Frontal cortex (tissue), 4 donors: ENCODE results near the gene CWC15. TPM values are rescaled to one million over a fixed set of nuclear protein-coding genes. Genes with fewer than 3 reads are reported as not detected.
A peak's percentile ranks its signal among the peaks of the same experiment; 100 is the strongest.
"Not testable (repeated sequence)": the region's sequence is repeated elsewhere in the genome, so short reads cannot be mapped to it uniquely, and the experiment has no call there.

Source experiments
- DNase-seq, 2 donors: peaks; one replicate each; pipeline ENCODE4 v3.0.0; 2012; ENCODE audit warnings: low spot score in 2 of 2
- FAIRE-seq: peaks from 2 replicates; lab custom pipeline; 2012; peaks lifted over from hg19 to GRCh38; lab: Jason Lieb, UNC
- total RNA-seq: library from RNA; depleted of rRNA; stranded (reverse); fragments of >200 nt; gene quantifications from one replicate; pipeline ENCODE4 v1.2.3, GENCODE V29; 2014
- donor health status: control.
- donor health status: control.
- donor health status: control.

CWC15 gene
- total RNA-seq, result 53.8 TPM

DNA sequence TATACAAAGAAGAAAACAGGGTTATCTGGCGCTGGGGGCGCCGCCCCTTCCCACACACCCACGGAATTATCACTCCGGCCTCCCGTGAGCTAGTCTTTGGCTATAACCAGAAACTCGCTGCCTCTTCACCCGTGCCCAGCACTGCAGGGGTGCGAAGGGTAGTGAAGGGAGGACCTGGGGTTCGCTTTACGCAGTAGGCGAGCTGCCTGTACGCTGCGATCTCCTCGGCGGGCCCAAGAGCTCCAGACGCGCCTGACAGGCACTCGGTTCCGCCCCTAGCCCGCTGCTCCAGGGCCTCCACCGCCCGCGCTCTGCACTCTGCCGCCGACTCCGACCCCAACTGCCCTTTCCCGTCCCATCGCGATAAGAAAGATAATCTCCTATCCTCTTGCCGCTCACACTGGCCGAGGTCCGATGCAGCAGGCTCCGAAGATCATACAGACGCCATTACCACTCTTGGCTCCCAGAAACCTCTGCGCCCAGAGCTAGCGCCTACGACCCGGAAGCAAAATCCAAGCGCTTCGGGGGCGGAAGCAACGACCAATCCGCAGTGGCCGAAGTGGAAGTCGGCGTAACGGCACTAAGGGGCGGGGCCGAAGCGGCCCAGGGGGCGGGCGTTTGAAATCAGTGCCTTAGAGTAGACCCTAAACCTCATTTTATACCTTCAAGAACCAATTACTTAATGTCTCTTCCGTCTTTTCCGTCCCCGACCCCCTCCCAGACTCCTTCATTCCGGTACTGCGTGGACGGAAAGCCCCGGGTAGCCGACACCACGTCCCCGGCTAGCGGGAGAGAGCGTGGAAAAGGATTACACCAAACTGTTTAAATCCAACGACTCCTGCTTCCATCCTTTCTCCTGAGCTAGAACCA, at the start of gene CWC15, which contains the start of gene KDM4D:
CWC15 (minus strand) TSS at position 458 of the 870 bp plus-strand sequence. CDS start 1,371 bp downstream, outside the sequence.
KDM4D (plus strand) TSS at position 611 of the 870 bp plus-strand sequence. CDS start 23,664 bp downstream, outside the sequence.
- DNase-seq (peak; percentile 85 to 91), FAIRE-seq (peak; percentile 19)

DNA sequence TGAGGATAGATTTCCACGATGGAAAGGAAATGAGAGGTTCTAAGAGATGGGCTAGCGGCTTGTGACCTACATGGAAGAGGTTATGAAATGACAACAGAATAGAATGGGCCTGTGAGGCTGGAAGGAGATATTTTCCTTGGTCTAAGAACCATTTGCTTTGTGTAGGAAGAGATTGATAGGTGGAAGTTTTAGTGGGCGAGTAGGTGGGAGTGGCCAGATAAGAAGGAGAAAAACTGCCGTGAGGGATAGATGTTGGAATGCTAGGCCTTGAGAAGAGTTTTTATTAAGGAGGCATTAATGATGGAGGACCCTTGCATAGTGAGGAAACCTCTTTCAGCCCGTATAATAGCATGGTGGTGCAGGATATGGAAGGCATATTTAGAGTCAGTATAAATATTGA, 48.1 kb upstream of the CWC15 start:
- not testable (repeated sequence) for DNase-seq, FAIRE-seq

DNA sequence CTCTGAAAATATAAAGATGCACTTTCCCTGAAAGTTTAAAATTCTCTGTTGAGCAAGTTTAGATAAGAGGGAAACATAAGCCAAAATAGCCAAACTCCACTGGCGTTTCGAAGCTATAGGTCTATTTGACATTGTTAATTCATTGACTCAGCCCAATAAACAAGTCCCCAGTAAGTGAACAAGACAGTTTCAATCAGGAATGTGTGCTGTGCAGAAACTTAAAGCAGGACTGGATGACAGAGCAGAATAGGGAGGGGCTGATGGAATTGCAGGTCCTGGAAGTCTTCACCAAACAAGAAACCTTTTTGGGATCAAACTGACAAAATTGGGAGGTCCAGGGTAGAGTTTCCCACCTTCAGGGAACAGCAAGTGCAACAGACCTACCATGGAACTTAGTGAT, 42.8 kb upstream of the CWC15 start:
- no peak for FAIRE-seq
- no peak for DNase-seq

DNA sequence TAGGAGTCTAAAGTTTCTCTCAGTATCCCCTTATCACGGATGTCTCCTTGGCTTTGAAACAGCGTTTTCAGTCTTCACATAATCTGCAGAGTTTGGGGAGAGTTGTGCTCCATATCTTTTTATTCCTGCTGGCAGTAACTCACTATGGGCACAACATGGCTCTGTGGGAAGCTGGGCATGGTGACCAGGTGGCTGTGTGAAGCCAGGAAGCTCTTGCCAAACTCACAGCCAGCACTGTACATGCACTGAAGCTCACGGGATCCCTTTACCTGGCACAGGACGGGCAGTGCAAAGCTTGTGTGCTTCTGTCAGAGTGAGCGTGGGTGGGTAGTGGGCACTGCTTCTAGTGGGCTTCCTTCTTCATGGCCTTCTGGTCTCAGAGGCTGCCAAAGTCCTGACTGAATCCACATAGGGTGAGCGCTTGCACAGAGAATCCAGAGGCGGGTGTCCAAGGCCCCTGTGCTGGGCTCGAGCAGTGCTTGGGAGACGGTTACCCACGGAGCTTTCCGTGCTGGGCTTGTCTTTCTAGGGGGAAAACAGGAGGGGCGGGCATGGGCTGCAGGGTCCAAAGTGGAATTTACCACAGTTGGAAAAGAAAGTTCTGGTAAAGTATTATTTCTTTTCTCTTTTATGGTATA, 40.9 kb upstream of the CWC15 start:
- DNase-seq (no peak), FAIRE-seq (no peak)

DNA sequence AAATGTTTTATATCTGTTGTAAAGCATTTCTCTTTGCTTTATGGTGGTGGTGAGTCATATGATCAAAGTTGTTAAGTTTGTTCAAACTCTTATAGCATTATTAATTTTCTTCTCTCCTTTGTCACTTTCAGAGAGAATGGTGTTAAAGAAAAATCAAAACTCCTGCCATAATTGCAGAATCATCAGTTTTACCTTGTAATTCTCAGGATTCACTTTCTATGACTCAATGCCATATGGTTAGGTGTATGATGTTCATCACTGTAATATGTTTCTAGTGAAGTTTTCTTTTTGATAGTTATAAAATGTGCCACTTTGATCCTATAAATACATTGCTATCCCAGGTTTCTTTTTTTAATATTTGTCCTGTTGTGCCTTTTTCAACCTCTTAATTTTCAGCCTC, 38.0 kb upstream of the CWC15 start:
- DNase-seq (no peak), FAIRE-seq (no peak)

DNA sequence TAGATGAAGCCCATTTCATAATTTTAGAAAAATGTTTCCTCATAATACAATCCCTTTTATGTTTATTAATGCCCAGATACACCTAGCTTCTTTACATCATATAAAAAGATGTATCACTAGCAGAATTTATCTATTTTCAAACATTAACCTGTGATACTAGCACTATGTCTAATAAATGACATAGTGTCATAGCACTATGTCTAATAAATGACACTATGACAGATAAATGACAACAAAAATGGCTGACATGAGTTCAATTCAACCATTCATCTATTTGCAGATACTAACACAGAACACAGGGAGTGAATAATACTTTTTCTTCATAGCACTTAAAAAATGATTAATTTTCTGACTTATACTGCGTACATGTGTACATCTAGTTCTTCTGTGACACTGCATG, 32.3 kb upstream of the CWC15 start:
- FAIRE-seq (no peak), DNase-seq (no peak)

DNA sequence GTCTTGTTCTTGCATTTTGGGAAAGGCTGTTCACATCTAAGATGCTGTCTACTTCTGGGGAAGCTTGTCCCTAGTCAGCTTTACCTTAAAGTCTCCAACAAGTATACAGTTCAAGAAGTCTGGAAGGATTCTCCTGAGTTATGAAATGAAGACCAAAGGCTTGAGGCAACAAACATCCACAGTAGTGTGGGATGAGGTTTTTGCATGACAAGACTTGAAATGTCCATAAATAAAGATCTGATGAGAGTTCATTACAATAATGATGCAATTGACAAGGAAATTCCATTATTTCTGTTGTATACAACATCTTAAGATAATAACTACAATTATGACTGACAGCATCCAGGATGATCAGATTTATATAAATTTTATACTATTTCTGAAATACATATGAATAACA, 30.4 kb upstream of the CWC15 start:
- FAIRE-seq (no peak), DNase-seq (no peak)

- FAIRE-seq, result no peak
- DNase-seq, result no peak
These were observed 24.9 kb upstream of the CWC15 start for GRCh38 chr11:94998285-94998684.

DNA sequence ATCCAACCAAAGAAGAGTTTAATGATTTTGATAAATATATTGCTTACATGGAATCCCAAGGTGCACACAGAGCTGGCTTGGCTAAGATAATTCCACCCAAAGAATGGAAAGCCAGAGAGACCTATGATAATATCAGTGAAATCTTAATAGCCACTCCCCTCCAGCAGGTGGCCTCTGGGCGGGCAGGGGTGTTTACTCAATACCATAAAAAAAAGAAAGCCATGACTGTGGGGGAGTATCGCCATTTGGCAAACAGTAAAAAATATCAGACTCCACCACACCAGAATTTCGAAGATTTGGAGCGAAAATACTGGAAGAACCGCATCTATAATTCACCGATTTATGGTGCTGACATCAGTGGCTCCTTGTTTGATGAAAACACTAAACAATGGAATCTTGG, 24.1 kb upstream of the CWC15 start:
- no peak for DNase-seq
- no peak for FAIRE-seq

- FAIRE-seq (no peak), DNase-seq (no peak)
These were observed 20.1 kb upstream of the CWC15 start for GRCh38 chr11:94993400-94993943.

DNA sequence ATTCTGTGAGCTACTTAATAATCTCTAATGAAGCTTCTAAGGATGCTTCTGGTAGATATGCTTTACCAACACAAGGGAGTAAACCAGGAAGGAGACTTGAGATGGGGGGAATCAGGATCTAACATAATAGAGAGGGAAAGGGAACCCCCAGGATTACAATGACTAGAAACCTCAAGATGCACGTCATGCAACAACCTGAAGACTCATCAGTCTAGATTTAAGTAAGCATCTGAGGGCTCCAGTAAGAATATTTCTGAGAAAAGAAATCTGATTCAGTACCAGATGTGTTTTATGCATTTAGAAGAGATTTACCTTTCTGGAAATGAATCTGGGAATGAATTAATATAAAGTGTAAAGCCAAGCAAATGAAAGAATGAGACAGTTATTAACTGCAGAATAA, 15.4 kb upstream of the CWC15 start:
- no peak for FAIRE-seq
- DNase-seq, result no peak

DNA sequence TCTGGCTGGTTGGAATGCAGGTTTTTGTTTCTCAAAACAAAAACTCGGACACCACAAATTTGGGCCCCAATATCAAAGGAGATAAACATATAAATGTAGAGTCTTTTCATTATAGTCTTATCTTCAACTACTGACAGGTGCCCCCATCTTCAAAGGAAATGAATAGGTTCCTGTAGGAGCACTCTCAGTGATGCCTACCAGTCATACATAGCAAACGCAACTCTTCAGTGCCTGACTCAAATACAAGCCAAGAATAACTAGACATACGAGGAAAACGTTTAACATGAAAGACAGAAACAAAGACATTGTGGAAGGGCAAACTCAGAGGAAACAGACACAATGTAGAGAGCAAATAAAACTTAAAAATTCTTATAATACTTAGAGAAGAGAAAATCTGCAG, 14.0 kb upstream of the CWC15 start:
- DNase-seq (no peak), FAIRE-seq (no peak)

GRCh38 chr11:94975599-94975998, 2.2 kb upstream of the CWC15 start:
- FAIRE-seq, result no peak
- DNase-seq, result no peak

DNA sequence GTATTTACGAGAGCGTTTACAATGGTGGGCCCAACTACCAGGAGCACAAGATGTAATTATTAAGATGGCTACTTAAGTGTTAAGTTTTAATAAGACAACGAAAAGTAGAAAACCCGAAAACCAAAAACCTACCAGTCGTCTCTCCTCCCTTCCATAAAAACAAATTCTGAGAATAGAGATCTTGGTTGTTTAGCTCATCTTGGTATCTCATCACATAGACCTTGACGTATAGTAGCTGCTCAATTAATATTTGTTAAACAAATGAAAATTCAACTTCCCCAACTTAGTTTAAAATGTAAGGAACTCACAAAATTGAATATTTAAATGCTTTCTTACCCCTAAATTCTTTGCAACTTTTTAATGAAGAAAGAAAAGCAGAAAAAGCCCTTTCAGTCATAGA, 822 bp upstream of the CWC15 start:
- no peak for FAIRE-seq

DNA sequence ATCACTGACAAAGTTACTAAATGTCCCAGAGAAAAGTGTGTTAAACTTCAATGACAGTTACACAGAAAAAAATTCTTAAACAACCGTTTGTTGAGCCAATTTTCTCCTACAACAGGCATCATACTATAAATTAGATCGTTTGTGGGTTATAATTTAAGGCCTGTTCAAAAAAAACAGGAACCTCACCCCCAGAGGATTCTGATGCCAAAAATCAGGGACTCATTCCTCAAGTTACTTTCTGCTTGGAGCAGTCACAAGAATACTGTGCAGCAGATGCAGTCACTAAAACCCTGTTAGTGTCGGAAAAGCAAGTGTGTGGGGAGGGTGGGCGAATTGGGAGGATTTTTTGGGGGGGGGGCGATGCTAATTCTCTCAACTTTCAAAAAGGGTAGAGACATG, 657 bp downstream of the CWC15 start:
- no peak for FAIRE-seq

More for the DNA sequence above, 822 bp upstream of the CWC15 start:
- no peak for DNase-seq

DNA sequence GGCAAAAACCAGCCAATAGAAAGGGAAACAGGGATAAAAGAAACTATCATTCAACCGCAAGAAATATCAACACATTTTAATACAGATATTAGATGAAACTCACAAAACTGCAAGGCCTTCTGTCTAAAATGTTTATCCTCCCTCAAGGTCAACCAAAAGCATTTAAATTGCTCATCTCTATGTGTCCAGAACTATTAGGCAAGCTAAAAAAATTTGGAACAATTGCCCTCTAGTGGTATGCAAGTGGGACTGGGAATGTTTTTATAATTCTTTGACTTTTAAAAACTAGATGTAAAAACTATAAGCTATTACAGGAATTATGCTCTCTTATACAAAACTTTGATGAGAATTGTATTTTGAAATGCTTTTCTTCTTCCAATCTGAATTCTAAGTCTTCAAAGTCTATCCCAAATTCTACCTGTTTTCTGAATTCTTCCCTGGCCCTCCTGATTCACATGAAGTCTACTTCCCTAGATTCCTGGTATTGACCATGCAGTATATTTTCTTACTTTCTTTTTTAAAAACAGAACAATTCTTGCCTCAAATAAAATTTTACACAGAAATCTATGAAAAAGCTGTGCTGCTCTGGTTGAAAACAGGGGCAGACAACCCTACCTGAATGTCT, 4.9 kb downstream of the CWC15 start:
- DNase-seq, result peak in 1 of 2 donors; percentile 14
- FAIRE-seq, result no peak

More for the DNA sequence above, 657 bp downstream of the CWC15 start:
- DNase-seq, result no peak

DNA sequence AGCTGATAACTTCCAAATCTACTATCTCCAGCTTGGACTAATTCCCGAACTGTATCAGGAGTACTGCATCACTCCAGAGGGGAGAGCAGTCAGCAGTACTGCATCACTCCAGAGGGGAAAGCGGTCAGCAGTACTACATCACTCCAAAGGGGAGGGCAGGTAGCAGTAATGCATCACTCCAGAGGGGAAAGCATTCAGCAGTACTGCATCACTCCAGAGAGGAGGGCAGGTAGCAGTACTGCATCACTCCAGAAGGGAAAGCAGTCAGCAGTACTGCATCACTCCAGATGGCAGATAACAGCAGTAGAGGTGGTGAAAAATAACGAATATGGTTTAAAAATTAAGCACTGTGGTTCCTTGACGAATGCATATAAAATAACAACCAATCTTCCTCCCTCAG, 8.4 kb downstream of the CWC15 start:
- DNase-seq (no peak), FAIRE-seq (no peak)

- FAIRE-seq, result no peak
- DNase-seq, result no peak
These were observed 12.1 kb downstream of the CWC15 start for GRCh38 chr11:94961255-94961654.

GRCh38 chr11:94960488-94960887, 12.9 kb downstream of the CWC15 start:
- DNase-seq, result no peak
- FAIRE-seq, result no peak

DNA sequence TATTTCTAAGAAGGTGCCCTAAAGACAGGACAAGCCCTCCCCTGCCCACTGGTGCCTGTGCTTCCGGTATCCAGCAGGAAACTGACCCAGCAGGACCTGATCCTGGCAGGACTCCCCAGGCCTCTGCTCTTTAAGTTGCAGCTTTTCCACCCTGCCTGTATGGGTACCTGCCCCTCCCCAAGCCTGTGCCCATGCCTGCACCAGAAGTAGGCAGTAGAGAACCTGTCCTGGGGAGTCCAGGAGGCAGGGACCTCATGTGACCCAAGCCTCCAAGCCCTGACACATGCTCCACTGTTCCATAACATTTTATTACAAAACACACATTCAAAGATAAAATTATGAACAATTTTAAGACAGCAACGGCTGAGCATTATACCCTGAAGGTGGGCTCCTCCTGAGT, 14.2 kb downstream of the CWC15 start:
- DNase-seq (no peak), FAIRE-seq (no peak)
